Ishikawa (cell line): ENCODE data around the gene VWDE.

Experiments
- CEBPB ChIP-seq: IDR thresholded peaks from 2 replicates; pipeline ENCODE4 v1.6.1; 2012
- CREB1 ChIP-seq: IDR thresholded peaks from 2 replicates; pipeline ENCODE4 v1.6.1; 2012; ENCODE audit warnings: low read depth
- EGR1 ChIP-seq: IDR thresholded peaks from 2 replicates; pipeline ENCODE4 v1.6.1; 2012
- EP300 ChIP-seq: IDR thresholded peaks from 2 replicates; pipeline ENCODE4 v1.6.1; 2012; ENCODE audit warnings: borderline replicate concordance
- FOXM1 ChIP-seq: IDR thresholded peaks from 2 replicates; pipeline ENCODE4 v1.6.1; 2012; ENCODE audit warnings: low read depth, borderline replicate concordance
- RAD21 ChIP-seq: IDR thresholded peaks from 2 replicates; pipeline ENCODE4 v1.6.1; 2012; ENCODE audit warnings: low read depth
- TAF1 ChIP-seq: IDR thresholded peaks from 2 replicates; pipeline ENCODE4 v1.6.1; 2012; ENCODE audit warnings: low read depth, mild to moderate bottlenecking
- TCF12 ChIP-seq: IDR thresholded peaks from 2 replicates; pipeline ENCODE4 v1.6.1; 2012; ENCODE audit warnings: low read depth
- YY1 ChIP-seq: IDR thresholded peaks from 2 replicates; pipeline ENCODE4 v1.6.1; 2012; ENCODE audit warnings: low read depth
- ZBTB7A ChIP-seq: IDR thresholded peaks from 2 replicates; pipeline ENCODE4 v1.6.1; 2012; ENCODE audit warnings: low read depth
- TF ChIP-seq, protein P1 (sequence below): IDR thresholded peaks from 2 replicates; pipeline ENCODE4 v1.6.1; 2012; ENCODE audit warnings: low read depth, mild to moderate bottlenecking
- TF ChIP-seq, protein P2 (sequence below): IDR thresholded peaks from 2 replicates; pipeline ENCODE4 v1.6.1; 2012

DNA sequence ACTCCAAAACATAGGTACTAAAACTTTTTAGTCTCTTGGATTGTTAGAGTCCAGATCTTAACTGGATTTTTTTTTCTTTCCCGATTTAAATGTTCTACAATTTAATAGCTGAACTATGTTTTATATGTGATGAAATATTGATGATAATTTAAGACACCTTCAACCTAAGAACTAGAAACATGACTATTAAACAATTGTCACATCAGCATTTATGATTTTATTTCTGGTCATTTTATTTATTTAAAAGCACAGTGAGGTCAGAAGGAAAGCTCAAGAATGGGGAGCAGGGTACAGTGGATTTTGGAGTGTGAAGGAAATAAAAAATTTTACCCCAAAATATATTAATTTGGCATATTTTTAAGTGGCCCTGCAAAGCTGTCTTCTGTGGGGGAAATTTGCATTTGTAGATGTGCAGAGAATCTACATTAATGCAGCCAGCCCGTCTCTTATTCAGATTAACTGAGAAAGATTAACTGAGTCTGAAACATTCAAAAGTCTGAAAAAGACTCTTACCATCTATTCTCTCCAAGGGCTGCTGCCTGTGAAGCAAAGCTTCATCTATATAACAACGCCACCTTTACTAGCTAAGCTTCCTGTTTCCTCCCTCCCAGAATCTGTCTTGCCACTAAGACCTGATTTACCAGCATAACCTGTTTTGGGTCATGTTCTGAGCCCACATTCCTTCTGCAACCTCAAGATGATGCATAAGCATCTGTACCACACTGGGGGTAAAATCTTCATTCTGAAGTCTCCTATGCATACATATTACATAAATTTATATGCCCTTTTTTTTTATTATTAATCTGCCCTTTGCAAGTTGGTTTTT is 106.2 kb downstream of the VWDE start:
- TF ChIP-seq CEBPB (no peak), TCF12 (no peak), FOXM1 (no peak), TAF1 (no peak), EGR1 (no peak), ZBTB7A (no peak), YY1 (no peak), RAD21 (no peak), CREB1 (no peak), EP300 (no peak)
- TF ChIP-seq, protein P1, sequence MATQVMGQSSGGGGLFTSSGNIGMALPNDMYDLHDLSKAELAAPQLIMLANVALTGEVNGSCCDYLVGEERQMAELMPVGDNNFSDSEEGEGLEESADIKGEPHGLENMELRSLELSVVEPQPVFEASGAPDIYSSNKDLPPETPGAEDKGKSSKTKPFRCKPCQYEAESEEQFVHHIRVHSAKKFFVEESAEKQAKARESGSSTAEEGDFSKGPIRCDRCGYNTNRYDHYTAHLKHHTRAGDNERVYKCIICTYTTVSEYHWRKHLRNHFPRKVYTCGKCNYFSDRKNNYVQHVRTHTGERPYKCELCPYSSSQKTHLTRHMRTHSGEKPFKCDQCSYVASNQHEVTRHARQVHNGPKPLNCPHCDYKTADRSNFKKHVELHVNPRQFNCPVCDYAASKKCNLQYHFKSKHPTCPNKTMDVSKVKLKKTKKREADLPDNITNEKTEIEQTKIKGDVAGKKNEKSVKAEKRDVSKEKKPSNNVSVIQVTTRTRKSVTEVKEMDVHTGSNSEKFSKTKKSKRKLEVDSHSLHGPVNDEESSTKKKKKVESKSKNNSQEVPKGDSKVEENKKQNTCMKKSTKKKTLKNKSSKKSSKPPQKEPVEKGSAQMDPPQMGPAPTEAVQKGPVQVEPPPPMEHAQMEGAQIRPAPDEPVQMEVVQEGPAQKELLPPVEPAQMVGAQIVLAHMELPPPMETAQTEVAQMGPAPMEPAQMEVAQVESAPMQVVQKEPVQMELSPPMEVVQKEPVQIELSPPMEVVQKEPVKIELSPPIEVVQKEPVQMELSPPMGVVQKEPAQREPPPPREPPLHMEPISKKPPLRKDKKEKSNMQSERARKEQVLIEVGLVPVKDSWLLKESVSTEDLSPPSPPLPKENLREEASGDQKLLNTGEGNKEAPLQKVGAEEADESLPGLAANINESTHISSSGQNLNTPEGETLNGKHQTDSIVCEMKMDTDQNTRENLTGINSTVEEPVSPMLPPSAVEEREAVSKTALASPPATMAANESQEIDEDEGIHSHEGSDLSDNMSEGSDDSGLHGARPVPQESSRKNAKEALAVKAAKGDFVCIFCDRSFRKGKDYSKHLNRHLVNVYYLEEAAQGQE: no peak
- TF ChIP-seq, protein P2, sequence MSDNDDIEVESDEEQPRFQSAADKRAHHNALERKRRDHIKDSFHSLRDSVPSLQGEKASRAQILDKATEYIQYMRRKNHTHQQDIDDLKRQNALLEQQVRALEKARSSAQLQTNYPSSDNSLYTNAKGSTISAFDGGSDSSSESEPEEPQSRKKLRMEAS: no peak
